ENCODE results near the gene METTL24. TPM values are rescaled to one million over a fixed set of nuclear protein-coding genes. Genes with fewer than 3 reads are reported as not detected.
"Not testable (repeated sequence)": the region's sequence is repeated elsewhere in the genome, so short reads cannot be mapped to it uniquely, and the experiment has no call there.

Gene METTL24
- total RNA-seq, 1 experiment from 2014 or later, result not detected

DNA sequence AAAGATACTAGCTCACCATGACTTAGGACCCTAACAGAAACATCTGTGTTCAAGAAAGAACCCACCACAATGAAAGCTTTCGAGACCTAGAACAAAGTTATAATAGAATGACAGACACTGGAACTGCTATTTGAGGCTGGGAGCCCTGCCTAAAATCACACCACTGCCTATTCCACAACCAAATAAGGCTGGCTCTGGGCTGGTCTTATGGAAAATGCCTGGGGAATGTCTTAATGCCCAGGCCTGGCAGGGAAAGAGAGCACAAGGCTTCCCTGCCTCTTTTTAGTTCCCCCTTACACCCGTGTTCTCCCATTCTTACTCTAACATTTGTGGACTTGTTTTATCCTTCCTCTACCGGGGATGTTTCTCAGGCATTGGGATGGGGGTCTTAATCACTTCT lies 5.6 kb upstream of the METTL24 start:
- no peak for DNase-seq (ENCODE audit: low read depth)

GRCh38 chr6:110360676-110361075 lies 2.5 kb upstream of the METTL24 start:
- DNase-seq (ENCODE audit: low read depth), result no peak

DNA sequence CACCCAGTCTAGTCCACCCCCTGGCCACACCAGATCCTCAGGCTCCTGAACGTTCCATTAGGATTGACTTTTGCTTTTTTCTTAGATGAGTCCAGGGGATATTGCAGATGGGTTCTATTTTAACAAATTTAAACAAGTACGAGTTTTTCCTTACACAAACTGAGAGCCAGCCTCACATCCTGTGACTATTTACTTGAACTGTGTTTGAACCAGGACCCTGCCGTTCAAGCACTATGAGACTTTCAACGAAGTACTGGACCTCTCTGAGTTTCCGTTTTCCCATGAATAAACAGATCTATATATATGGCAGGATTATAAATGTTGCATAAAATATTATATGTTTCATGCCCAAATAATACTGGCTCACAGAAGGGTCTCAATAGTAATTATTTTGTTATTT lies 1.4 kb upstream of the METTL24 start:
- DNase-seq (ENCODE audit: low read depth), result no peak

DNA sequence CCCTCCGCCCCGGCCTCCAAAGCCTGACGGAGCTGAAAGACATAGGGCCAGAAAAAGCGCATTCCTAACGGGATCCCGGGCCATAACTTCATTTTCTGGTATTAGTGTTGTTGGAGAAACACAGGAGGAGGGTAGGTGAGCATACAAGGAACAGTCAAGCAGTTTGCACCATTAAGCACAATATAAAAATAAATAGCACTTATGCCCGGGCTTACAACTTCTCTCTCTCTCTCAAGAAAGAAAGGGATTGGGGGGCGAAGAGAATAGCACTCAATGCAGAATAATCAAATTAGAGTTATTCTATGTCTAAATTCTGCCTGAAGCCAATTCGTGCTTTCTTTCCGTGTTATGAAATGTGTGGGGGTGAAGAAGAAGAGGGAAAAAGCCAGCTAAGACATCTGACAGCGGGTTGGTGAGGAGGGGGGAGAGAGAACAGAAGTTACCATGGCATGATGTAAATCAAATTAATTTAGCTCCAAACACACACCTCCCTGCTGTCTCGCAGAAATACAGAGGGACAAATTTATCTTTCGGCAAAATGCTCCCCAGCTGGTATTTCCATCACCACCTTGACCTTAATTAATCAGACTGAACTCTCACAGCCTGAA lies 508 bp upstream of the METTL24 start:
- DNase-seq (ENCODE audit: low read depth), result no peak

DNA sequence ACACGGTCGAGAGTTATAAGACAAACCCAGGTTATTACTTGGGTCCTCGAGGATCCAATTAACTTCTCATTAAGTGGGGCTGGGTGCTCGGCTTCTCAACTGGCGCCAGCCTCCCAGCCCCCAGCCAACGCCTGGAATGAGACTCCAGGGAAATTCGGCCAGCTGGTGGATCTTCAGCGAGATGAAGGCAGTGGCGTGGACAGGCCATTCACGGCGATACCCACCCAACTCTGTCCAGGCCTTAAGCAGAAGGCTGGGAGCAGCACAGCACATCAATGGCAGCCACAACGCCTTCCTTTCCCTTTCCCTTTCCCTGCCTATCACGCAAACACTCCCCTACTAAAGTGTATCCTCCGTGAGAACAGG lies 868 bp downstream of the METTL24 start:
- DNase-seq (ENCODE audit: low read depth), result no peak

- no peak for DNase-seq (ENCODE audit: low read depth)
Observed at GRCh38 chr6:110356778-110357177, 1.4 kb downstream of the METTL24 start.

DNA sequence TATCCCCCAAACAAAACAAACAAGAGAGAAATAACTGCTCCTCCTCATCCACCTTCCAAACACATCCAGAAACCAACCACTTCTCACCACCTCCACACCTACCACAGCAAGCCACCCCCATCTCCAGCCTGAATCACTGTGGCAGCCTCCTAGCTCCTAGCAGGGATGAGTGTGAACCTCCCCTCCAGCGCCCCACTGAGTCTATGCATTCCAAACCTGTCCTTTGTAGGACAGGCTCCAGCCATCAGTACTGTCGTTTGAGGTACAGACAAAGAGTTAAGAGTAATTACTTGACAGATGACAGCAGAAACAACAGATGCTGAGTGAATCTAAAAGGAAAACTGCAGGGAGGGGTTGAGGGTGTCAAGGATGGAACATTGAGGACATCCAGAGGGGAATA lies 2.4 kb downstream of the METTL24 start:
- DNase-seq (ENCODE audit: low read depth), result no peak

DNA sequence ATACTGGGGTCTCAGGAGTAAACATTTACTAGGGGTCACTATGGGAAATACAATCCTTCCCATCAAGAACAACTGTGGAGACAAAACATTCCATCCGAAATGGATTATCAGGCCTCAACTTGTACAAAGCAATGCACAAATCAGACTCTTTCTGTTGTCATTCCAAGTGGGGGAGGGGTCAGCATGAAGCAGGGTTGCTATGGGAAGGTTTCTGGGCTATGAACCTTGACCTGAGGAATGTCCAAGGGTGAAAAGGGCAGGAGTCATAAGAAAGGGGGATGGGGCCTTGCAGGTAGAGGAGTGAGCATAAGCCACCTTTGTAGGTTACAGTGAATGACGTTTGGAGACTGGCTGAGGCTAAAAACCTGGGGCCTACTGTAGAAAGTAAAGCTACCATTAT lies 3.1 kb downstream of the METTL24 start:
- no peak for DNase-seq (ENCODE audit: low read depth)

- no peak for DNase-seq (ENCODE audit: low read depth)
Observed at GRCh38 chr6:110354153-110354552, 4.0 kb downstream of the METTL24 start.

- no peak for DNase-seq (ENCODE audit: low read depth)
Observed at GRCh38 chr6:110353457-110354001, 4.6 kb downstream of the METTL24 start.

GRCh38 chr6:110352563-110353262 lies 5.4 kb downstream of the METTL24 start:
- DNase-seq (ENCODE audit: low read depth), result no peak

DNA sequence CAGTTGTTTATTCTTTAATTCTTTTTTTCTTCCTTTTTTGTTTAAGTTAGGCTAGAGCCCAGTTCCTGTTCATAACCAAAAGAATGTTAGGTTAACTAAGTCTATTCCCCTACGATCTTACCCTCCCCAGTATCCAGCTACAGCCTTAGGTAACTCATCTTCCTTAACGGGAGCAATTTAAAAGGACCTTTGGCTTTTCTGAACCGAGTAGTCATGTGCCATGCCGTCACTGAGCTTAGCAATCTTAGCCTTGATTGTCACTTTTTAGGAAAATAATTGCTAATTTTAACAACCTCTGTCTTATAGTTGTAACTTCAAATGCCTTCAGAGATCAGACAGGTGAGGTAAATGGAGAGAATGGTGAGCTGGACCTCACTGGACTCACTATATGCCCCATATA lies 6.2 kb downstream of the METTL24 start:
- DNase-seq (ENCODE audit: low read depth), result no peak

GRCh38 chr6:110351546-110351945 lies 6.6 kb downstream of the METTL24 start:
- no peak for DNase-seq (ENCODE audit: low read depth)

- DNase-seq (ENCODE audit: low read depth), result not testable (repeated sequence)
Observed at GRCh38 chr6:110350593-110350992, 7.6 kb downstream of the METTL24 start.

GRCh38 chr6:110348961-110349690 lies 9.0 kb downstream of the METTL24 start:
- no peak for DNase-seq (ENCODE audit: low read depth)

DNA sequence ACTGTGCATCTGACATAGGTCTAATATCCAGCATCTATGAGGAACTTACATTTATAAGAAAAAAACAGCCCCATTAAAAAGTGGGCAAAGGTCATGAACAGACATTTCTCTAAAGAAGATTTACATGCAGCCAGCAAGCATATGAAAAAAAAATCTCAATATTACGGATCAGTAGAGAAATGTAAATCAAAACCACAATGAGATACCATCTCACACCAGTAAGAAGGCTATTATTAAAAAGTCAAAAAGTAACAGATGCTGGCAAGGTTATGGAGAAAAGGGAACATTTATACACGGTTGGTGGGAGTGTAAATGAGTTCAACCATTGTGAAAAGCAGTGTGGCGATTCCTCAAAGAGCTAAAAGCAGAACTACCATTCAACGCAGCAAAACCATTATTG lies 13.1 kb downstream of the METTL24 start:
- no peak for DNase-seq (ENCODE audit: low read depth)

DNA sequence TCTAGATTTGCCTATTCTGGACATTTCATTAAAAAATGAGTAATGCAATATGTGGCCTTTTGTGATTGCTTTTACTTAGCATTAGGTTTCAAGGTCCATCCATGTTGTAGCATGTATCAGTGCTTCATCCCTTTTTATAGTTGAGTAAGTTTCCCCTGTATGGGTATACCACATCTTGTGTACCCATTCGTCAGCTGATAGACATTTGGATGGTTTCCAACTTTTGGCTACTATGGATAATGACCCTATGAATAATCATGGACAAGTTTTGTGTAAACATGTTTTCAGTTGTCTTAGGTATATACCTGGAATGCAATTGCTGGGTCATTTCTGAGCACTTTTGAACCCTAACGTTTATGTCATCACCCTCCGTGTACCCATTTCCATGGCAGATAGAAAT lies 15.4 kb downstream of the METTL24 start:
- no peak for DNase-seq (ENCODE audit: low read depth)

DNA sequence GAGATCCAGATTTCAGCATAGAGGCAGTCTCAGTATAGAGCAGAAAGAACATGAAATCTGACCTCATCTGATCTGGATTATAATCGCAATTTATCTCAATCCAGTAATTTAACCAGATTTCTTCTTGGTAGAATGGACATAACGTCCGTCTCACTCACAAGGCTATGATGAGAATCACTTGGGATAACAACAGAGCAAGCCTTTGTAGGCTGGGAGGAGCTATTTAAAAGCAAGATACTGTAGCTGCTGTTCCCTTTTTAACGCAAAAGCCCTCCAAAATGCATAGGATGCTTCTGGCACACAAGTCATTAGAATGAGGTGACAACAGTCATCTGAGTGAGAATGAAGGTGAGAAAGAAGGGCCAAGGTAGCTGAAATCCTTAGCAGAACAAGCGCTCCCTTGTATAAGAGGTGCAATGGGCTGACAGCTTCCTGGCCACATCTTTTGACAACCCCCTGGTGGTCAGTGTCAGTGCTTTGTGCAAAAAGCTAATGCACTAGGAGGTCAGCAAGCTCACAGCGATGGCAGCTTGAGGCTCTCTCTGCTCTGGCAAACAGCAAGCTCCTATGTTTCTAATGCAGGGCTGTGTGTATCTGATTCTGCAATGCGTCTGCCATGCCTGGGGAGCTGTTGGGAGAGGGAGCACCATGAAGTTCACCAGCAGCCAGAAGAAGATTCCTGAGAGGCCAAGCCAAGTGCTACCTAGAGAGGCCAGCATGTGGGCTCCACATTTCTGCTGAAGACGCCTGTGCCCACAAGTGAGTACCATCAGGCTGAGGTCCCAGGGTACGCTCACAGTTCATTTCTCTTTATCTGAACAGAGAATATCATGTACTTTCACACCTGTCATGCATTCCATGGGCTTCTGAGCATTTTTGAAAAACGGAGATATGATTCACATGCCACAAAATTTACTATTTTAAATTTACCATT lies 16.2 kb downstream of the METTL24 start:
- DNase-seq (ENCODE audit: low read depth), result peak; percentile 27

GRCh38 chr6:110341067-110341466 lies 17.1 kb downstream of the METTL24 start:
- DNase-seq (ENCODE audit: low read depth), result no peak

DNA sequence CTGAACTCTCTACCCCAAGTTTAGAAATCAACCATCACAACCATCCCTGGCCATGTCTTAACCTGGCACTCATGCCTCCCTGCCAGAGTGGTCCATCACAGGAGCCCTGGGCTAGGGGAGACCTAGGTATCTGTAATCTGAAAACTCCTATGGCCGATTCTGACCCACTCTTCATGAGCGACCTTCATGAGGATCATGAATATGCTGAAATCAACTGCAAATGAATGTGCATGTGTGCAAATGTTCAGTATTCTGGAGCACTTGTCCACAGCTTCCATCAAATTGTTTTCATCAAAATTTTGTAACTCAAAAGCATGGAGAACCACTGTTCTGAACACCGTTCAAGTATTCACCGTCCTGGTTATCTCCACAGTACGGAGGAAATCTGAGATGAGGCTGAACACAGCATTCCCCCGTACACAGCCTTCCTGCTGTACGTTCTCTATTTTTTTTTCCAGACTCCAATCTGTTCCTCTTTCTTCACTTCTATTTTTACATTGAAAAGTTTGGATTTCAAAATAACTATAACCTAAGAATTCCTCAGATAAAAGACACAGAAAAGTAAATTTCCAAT lies 17.7 kb downstream of the METTL24 start:
- DNase-seq (ENCODE audit: low read depth), result no peak

Data from HT1080 (cell line).